Upper lobe of left lung (tissue), 6 donors: Measurements from ENCODE around the gene PPP2R5E. TPM values are rescaled to one million over a fixed set of nuclear protein-coding genes. Genes with fewer than 3 reads are reported as not detected.
"Not testable (repeated sequence)": the region's sequence is repeated elsewhere in the genome, so short reads cannot be mapped to it uniquely, and the experiment has no call there.

Source experiments
- ATAC-seq, 2 donors: fragments of 200-7000 bp; cut with Tn5 transposase; one replicate each; pipeline ENCODE4 v1.9.1; 2022; ENCODE audit warnings: mild to moderate bottlenecking in 2 of 2, moderate library complexity in 2 of 2; ENCODE audit not compliant: low FRiP score in 2 of 2
- DNase-seq, 2 donors: peaks; one replicate each; pipeline ENCODE4 v3.0.0-alpha.2; 2019 to 2020
- H3K27ac ChIP-seq, 4 donors: fragments of 200-600 bp; sonication (generic); one replicate each; pipeline ENCODE4 v1.5.1; 2016 to 2019
- H3K27me3 ChIP-seq, 4 donors: fragments of 200-600 bp; sonication (generic); one replicate each; pipeline ENCODE4 v1.5.1; 2017 to 2019
- H3K36me3 ChIP-seq, 4 donors: fragments of 200-600 bp; sonication (generic); one replicate each; pipeline ENCODE4 v1.5.1; 2016 to 2019
- H3K4me1 ChIP-seq, 4 donors: fragments of 200-600 bp; sonication (generic); one replicate each; pipeline ENCODE4 v1.5.1; 2018 to 2019
- H3K4me3 ChIP-seq, 4 donors: fragments of 200-600 bp; sonication (generic); one replicate each; pipeline ENCODE4 v1.5.1; 2017 to 2019; ENCODE audit warnings: mild to moderate bottlenecking in 2 of 4, moderate library complexity in 1 of 4
- H3K9me3 ChIP-seq, 4 donors: fragments of 200-600 bp; sonication (generic); one replicate each; pipeline ENCODE4 v1.5.1; 2018 to 2019
- CTCF ChIP-seq, 6 experiments: fragments of 450-650 bp in 4 of 6; fragments of 200-600 bp in 2 of 6; sonication (generic) in 2 of 6; IDR thresholded peaks; one replicate each; pipeline ENCODE4 v1.5.1; 2016 to 2019; ENCODE audit warnings: antibody characterized with exemption in 6 of 6
- EP300 ChIP-seq, 4 donors: sonication (generic); formaldehyde crosslinking; IDR thresholded peaks; one replicate each; pipeline ENCODE4 v1.5.1; 2017; ENCODE audit warnings: antibody characterized with exemption in 4 of 4, control low read depth in 2 of 4
- POLR2A ChIP-seq, 4 donors: fragments of 450-650 bp; IDR thresholded peaks; one replicate each; pipeline ENCODE4 v1.5.1; 2016 to 2017; ENCODE audit warnings: antibody characterized with exemption in 4 of 4, mild to moderate bottlenecking in 2 of 4
- POLR2AphosphoS5 ChIP-seq, 2 donors: sonication (generic); formaldehyde crosslinking; IDR thresholded peaks; one replicate each; pipeline ENCODE4 v1.5.1; 2017; ENCODE audit warnings: antibody characterized with exemption in 2 of 2
- WGBS, 2 donors: methylation state at CpG; one replicate each; pipeline ENCODE4 v1.1.5; 2017 to 2018; 5-methylcytosine and 5-hydroxymethylcytosine counted together
- total RNA-seq, 6 donors: library from RNA; depleted of rRNA in 4 of 6; stranded (reverse); fragments of >200 nt in 4 of 6; gene quantifications; one replicate each; pipeline versions ENCODE4 v1.1.0 to v1.2.1, GENCODE V29; 2016 to 2021
- donor health status: DM: no; HTN: no; CAD: no; lungs with moderate emphysema.
- donor health status: DM: no; HTN: yes; CAD: no; lungs with severe emphysema.

Gene PPP2R5E
- total RNA-seq, 6 donors from 2014 or later: 10.1 to 42.4 (median 34.5) TPM

GRCh38 chr14:63524537-63525155 is 18.5 kb downstream of the PPP2R5E start:
- 75 to 86% methylated on average over 12 of the region's 12 CpGs for WGBS, 2 donors
- Histone ChIP-seq H3K36me3 (no peaks in the 10 kb centered on the region), H3K9me3 (no peaks in the 10 kb centered on the region), H3K27ac (peak overlapping the region in 1 of 4 donors; percentile 53), H3K4me1 (peaks cover 2 to 21% (median 9%) of the 10 kb centered on the region in 4 donors), H3K4me3 (no peak overlapping the region), H3K27me3 (no peaks in the 10 kb centered on the region)
- no peak for TF ChIP-seq EP300 (IDR thresholded peaks at IDR 0.05)
- ATAC-seq (peak in 1 of 2 donors; percentile 46), DNase-seq (peak; percentile 24 to 57)

- H3K9me3 ChIP-seq: no peaks in the 10 kb centered on the region
- H3K4me3 ChIP-seq: no peak overlapping the region
- TF ChIP-seq POLR2AphosphoS5 (IDR thresholded peaks at IDR 0.05) (no peak), CTCF (IDR thresholded peaks at IDR 0.05) (no peak), POLR2A (IDR thresholded peaks at IDR 0.05) (no peak), EP300 (IDR thresholded peaks at IDR 0.05) (no peak)
- no peaks in the 10 kb centered on the region for H3K36me3 ChIP-seq
- peaks cover 2 to 21% (median 9%) of the 10 kb centered on the region in 4 donors for H3K4me1 ChIP-seq
- ATAC-seq (no peak), DNase-seq (no peak)
- WGBS, 2 donors: 78 to 79% methylated on average over 4 of the region's 4 CpGs
- peak overlapping the region in 1 of 4 donors; percentile 53 for H3K27ac ChIP-seq
- H3K27me3 ChIP-seq: no peaks in the 10 kb centered on the region
These were observed 19.3 kb downstream of the PPP2R5E start for GRCh38 chr14:63523735-63524426.

- H3K9me3 ChIP-seq, H3K36me3 ChIP-seq, ATAC-seq, H3K4me3 ChIP-seq, H3K27ac ChIP-seq, H3K27me3 ChIP-seq: not testable (repeated sequence)
- 93 to 100% methylated on average over 3 to 9 of the region's 41 CpGs for WGBS, 2 donors
- peaks cover 2 to 21% (median 9%) of the 10 kb centered on the region in 4 donors for H3K4me1 ChIP-seq
- peak in 1 of 2 donors; percentile 60 for DNase-seq
These were observed 20.7 kb downstream of the PPP2R5E start for GRCh38 chr14:63522511-63522910.

- no peak overlapping the region for H3K27ac ChIP-seq
- no peaks in the 10 kb centered on the region for H3K9me3 ChIP-seq
- WGBS, 2 donors: 89 to 95% methylated on average over 2 of the region's 2 CpGs
- no peaks in the 10 kb centered on the region for H3K36me3 ChIP-seq
- ATAC-seq: no peak
- no peak overlapping the region for H3K4me3 ChIP-seq
- peaks cover 6 to 34% (median 19%) of the 10 kb centered on the region in 4 donors for H3K4me1 ChIP-seq
- TF ChIP-seq POLR2A (IDR thresholded peaks at IDR 0.05) (no peak), EP300 (IDR thresholded peaks at IDR 0.05) (no peak), POLR2AphosphoS5 (IDR thresholded peaks at IDR 0.05) (no peak), CTCF (IDR thresholded peaks at IDR 0.05) (no peak)
- DNase-seq: no peak
- no peaks in the 10 kb centered on the region for H3K27me3 ChIP-seq
These were observed 25.8 kb downstream of the PPP2R5E start for GRCh38 chr14:63517354-63517753.

- 82 to 95% methylated on average over 4 of the region's 4 CpGs for WGBS, 2 donors
- ATAC-seq (no peak), DNase-seq (no peak)
- Histone ChIP-seq H3K4me3 (no peak overlapping the region), H3K27me3 (no peaks in the 10 kb centered on the region), H3K36me3 (no peaks in the 10 kb centered on the region), H3K9me3 (no peaks in the 10 kb centered on the region), H3K27ac (no peak overlapping the region), H3K4me1 (peaks cover 6 to 46% (median 19%) of the 10 kb centered on the region in 4 donors)
- TF ChIP-seq POLR2AphosphoS5 (IDR thresholded peaks at IDR 0.05): no peak
- no peak for TF ChIP-seq POLR2A (IDR thresholded peaks at IDR 0.05)
- TF ChIP-seq CTCF (IDR thresholded peaks at IDR 0.05): no peak
These were observed 27.9 kb downstream of the PPP2R5E start for GRCh38 chr14:63515240-63515639.
